Epithelial cell of prostate (primary cell): ENCODE results near the gene IL11.

Source experiments
- DNase-seq: peaks from one replicate; pipeline ENCODE4 v3.0.0-alpha.2; 2011; ENCODE audit warnings: low read depth, low spot score
- H3K27ac ChIP-seq: fragments of 450-650 bp; 2 replicates; pipeline ENCODE4 v1.5.1; 2017; ENCODE audit warnings: mild to moderate bottlenecking

The IL11 gene

GRCh38 chr19:55391702-55392615 is 21.7 kb upstream of the IL11 start:
- no peak for DNase-seq
- no peak overlapping the region for H3K27ac ChIP-seq

DNA sequence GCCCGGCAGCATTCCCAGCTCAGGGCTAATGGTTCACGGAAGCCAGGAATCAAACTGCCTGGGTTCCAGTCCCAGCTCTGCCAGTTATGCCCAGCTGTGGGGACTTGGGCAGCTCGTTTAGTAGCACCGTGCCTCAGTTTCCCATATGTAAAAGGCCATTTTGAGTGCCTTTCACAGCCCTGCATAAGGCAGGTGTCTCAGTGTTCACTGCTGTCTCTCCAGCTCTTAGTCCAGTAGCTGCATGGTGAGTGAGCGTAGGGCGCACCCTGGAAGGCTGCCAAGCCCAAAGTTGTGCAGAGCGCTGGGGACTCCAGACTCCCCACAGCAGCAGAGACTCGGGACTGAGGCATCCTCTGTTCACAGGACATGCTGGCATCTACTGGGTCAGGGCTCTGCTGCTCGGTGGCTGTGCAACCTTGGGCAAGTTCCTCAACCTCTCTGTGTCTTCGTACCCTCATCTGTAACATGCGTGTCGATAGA is 21.0 kb upstream of the IL11 start:
- no peak overlapping the region for H3K27ac ChIP-seq
- no peak for DNase-seq

DNA sequence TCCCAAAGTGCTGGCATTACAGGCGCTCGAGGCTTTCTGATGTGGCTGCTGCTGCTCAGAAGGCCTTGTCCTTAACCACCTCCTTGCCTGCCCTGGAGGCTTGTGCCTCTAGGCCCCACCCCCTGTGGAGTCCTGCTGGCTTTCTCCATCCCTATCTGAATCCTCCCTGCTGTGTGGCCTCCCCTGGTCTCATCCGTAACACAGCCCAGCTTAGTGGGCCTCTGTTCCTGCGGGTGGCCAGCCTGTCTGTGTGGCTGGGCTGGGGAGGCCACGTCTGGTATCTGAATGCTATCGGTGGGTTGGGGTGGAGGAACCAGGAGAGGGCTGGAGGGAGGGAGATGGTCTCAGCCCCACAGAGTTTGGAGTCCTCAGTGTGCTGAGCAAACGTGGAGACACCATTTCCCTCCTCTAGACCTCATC is 20.2 kb upstream of the IL11 start:
- no peak overlapping the region for H3K27ac ChIP-seq

DNA sequence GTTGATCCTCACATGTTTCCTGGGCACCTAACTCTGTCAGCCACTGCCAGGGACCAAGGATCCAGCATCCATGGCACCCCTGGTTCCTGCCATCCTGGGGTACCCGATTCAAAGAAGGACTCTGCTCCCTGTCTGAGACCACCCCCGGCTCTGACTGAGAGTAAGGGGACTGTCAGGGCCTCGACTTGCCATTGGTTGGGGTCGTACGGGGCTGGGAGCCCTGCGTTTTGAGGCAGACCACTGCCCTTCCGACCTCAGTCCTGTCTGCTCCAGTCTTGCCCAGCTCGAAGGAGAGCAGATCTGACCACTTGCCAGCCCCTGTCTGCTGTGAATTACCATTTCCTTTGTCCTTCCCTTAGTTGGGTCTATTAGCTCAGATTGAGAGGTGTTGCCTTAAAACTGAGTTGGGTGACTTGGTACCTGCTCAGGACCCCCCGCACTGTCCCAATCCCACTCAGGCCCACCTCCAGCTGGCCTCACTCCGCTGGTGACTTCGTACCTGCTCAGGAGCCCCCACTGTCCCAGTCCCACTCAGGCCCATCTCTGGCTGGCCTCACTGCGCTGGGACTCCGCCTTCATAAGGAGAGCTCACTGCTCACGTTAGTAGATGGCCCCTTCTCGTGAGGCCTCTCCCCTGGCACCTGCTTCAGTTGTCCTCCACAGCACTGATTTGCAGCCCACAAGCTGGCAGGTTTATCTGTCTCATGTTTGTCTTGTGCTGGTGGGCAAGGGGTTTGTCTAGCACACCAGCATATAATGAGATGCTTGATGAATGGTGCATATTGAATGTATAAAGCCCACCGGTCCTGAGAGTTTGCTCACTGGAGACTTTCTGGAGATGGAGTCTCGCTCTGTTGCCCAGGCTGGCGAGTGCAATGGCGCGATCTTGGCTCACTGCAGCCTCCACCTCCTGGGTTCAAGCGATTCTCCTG is 19.4 kb upstream of the IL11 start:
- DNase-seq: no peak
- no peak overlapping the region for H3K27ac ChIP-seq

More for the DNA sequence above, 20.2 kb upstream of the IL11 start:
- no peak for DNase-seq

DNA sequence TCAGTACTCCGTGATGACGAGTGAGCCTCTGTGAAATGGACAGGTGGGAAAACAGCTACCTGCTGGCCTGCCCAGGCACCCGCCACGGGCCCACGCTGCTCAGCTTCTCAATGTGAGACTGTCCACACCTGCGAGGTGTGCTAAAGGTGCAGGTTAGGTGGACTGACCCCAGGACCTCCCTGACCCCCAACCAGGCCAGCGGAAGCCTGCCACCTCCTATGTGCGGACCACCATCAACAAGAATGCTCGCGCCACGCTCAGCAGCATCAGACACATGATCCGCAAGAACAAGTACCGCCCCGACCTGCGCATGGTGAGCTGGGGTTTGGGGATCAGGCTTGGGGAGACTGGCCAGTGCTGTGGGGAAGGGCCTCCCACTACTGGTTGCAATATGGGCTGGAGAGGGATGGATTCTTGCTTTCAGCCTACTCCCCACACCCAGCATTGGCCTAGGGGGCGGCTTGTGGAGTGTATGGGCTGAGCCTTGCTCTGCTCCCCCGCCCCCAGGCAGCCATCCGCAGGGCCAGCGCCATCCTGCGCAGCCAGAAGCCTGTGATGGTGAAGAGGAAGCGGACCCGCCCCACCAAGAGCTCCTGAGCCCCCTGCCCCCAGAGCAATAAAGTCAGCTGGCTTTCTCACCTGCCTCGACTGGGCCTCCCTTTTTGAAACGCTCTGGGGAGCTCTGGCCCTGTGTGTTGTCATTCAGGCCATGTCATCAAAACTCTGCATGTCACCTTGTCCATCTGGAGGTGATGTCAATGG is 17.7 kb upstream of the IL11 start:
- DNase-seq: no peak
- H3K27ac ChIP-seq: peak overlapping the region; percentile 93

DNA sequence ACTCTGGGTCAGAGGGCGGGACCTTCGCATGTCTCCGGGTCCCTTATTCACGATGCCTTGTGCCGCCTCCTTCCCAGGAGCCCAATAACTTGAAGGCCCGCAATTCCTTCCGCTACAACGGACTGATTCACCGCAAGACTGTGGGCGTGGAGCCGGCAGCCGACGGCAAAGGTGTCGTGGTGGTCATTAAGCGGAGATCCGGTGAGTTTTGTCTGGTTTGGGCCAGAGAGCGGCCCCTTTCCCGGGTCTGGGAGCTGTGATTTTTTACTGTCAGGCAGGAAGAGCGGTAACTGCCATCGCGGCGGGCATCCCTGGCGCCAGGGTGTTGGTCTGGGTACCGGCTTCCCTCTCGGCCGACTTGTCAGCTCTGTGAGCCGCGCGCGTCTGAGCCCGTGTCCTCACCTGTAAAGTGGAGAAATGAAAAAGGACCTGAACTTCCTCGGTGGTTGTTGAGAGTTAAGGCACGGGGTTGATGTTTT is 16.3 kb upstream of the IL11 start:
- DNase-seq: no peak
- peak overlapping the region; percentile 93 for H3K27ac ChIP-seq

DNA sequence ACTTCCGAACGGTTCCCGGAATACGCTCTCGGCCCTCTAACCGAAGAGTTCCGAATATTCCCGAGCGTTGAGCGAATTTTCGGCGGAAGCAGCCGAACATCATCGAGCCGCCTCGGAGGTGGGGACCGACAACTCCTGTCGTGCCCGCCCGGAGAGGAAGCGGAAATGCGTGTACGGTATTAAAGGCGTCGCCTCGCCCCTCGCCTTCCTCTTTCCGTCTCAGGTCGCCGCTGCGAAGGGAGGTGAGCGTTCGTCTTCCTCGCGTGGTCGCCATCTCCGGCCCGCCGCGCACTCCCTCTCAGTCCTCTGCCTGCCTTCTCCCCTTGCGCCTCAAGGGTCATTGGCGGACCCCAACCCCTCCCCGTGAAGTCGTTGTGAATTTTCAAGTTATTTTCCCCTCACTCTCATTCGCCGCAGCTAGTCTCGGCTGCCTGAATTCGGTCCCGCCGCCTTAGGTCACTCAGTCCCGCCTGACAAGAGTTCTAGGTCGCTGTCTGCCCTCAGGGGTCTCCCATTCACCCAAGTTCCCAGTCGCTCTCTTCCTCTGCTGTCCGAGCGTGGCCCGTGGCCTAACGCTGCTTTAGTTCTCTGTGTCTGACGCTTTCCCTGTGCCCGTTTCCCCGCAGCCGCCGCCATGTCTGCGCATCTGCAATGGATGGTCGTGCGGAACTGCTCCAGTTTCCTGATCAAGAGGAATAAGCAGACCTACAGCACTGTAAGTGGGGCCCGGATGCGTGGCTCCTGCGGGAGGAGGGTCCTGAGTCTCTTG is 15.6 kb upstream of the IL11 start, which contains the start of gene RPL28:
TSS of gene RPL28 (plus strand) at position 209 of the 769 bp plus-strand sequence. CDS start at position 635, 426 bp downstream.
- peak; percentile 87 for DNase-seq
- H3K27ac ChIP-seq: peak within 1 kb of the TSS; percentile 93

GRCh38 chr19:55384920-55385723 is 14.9 kb upstream of the IL11 start:
- peak; percentile 74 for DNase-seq
- peak overlapping the region; percentile 93 for H3K27ac ChIP-seq

DNA sequence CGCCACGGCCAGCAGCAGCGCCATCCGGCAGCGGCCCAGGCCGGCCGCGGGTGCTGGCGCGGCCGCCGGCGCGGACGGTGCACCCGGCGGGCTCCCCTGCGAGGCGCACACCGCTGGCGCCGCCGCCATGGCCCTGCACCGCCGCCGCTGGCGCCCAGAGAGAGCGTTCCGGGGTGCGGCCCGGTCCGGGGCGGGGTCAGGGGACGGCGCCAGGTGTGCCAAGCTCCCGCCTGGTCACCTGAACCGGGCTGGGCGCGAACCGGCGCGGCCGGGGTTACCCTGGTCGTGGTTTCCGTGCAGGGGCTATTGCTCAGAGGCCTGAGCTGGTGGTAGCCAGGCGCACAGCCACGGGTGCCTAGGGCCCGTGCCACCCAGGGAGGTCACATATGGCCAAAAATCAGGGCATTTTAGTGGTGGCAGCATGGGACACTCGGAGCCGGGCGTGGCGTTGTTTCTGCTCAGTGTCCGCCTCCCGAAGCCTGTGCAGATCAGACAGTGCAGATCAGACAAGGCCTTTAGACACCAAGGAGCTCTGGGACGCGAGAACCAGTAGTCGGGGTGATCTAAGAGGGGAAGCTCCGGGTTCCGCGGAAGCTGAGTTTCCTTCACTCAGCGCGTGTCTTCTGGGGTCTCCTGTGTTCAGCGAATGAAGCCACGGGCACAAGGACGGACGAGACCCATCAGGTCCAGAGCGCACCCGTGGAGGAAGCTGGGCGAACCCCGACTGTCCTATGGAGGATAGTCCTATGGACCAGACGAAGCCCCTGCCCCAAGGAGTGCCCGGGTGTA is 14.1 kb upstream of the IL11 start, which contains the start of gene TMEM238:
TSS of gene TMEM238 (minus strand) at position 162 of the 789 bp plus-strand sequence. CDS start at position 129, 33 bp downstream.
- H3K27ac ChIP-seq: peak within 1 kb of the TSS; percentile 93
- no peak for DNase-seq

GRCh38 chr19:55383279-55384130 is 13.2 kb upstream of the IL11 start:
- peak overlapping the region; percentile 93 for H3K27ac ChIP-seq
- DNase-seq: peak; percentile 48

DNA sequence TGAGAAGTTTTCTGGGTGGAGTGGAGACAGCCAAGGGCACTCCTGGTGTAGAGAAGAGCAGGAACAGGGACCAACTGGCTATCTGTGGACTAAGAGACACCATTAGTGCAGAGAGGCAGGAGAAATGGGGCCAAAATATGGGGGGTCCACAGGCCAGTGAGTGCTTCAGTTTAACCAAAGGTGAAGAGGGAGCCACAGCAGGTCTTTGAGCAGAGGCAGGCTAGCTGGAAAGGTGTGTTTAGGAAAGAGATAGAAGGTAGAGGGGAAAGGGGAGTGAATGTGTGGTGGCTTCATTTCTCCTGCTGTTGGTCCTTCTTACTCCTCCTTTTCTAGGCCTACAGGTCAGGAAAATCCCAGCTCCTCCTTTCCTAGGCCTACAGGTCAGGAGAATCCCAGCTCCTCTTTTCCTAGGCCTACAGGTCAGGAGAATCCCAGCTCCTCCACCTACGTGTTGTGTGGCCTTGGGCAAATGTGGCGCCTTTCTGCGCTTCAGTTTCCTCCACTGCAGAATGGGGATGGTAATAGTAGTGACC is 12.3 kb upstream of the IL11 start:
- no peak overlapping the region for H3K27ac ChIP-seq
- DNase-seq: no peak

- DNase-seq: no peak
- H3K27ac ChIP-seq: no peak overlapping the region
Observed at GRCh38 chr19:55382013-55382412, 11.8 kb upstream of the IL11 start.

DNA sequence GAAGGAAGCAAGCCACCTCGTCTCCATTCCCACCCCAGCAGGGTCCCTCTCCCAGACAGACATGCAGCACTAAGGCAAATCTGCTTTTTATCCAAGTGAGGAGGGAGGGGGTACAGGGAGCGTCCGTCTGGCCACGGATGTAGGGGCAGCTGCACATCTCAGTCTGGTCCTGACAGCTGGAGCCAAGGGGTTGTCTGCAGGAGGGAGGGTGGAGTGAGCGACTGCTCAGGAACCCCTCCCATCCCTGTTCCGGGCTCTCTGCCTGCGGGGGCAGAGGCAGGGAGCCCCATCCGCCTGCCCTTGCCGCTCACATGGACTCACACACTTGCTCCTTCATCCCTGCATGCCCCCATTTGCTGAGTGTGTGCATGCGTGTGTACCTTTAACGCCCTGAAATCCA is 8.9 kb upstream of the IL11 start:
- H3K27ac ChIP-seq: no peak overlapping the region
- no peak for DNase-seq

GRCh38 chr19:55377356-55378131 is 7.3 kb upstream of the IL11 start:
- H3K27ac ChIP-seq: no peak overlapping the region
- no peak for DNase-seq

- no peak for DNase-seq
- no peak within 1 kb of the TSS for H3K27ac ChIP-seq
Observed at GRCh38 chr19:55376241-55376933, 6.1 kb upstream of the IL11 start, which contains the start of gene TMEM190. Gene TMEM190 (plus strand): TSS chr19:55376826. CDS start chr19:55376854, 28 bp downstream.
